HG03159 (cell line): ENCODE results near the gene SLC16A6.
"Not testable (repeated sequence)": the region's sequence is repeated elsewhere in the genome, so short reads cannot be mapped to it uniquely, and the experiment has no call there.

Experiments
- ATAC-seq: cut with Tn5 transposase; IDR thresholded peaks from one replicate; pipeline ENCODE4 v1.9.1; 2021; ENCODE audit warnings: mild to moderate bottlenecking, moderate library complexity; ENCODE audit not compliant: unreplicated experiment

Gene SLC16A6

GRCh38 chr17:68225055-68225454 lies 65.9 kb downstream of the SLC16A6 start:
- not testable (repeated sequence) for ATAC-seq

- ATAC-seq, result no peak
These were observed 68.3 kb downstream of the SLC16A6 start for GRCh38 chr17:68222606-68223005.

GRCh38 chr17:68221786-68222185 lies 69.1 kb downstream of the SLC16A6 start:
- no peak for ATAC-seq

- not testable (repeated sequence) for ATAC-seq
These were observed 70.1 kb downstream of the SLC16A6 start for GRCh38 chr17:68220786-68221185.

- ATAC-seq, result not testable (repeated sequence)
These were observed 70.7 kb downstream of the SLC16A6 start for GRCh38 chr17:68220186-68220585.

- not testable (repeated sequence) for ATAC-seq
These were observed 71.5 kb downstream of the SLC16A6 start for GRCh38 chr17:68219429-68219828.
